SK-N-SH (cell line): Measurements from ENCODE around the gene OSBP2. TPM values are rescaled to one million over a fixed set of nuclear protein-coding genes. Genes with fewer than 3 reads are reported as not detected.

Source experiments
- CTCF ChIA-PET: fragments of 300-600, 350-600 bp; formaldehyde crosslinking; extraction: SDS; loops from one replicate; lab custom pipeline; 2021; lab: Yijun Ruan, JAX
- POLR2A ChIA-PET: fragments of 350-600 bp; sonication (Branson Sonifier 250); formaldehyde crosslinking; extraction: SDS; loops from one replicate; lab custom pipeline; 2020; ENCODE audit warnings: antibody characterized with exemption, inconsistent platforms; lab: Yijun Ruan, JAX
- DNase-seq: peaks from one replicate; pipeline ENCODE4 v3.0.0; 2012
- H2AFZ ChIP-seq: fragments of 200-600 bp; sonication (generic); 2 replicates; pipeline ENCODE4 v1.8.1; 2016; ENCODE audit warnings: antibody characterized with exemption, mild to moderate bottlenecking, low read depth
- H3F3A ChIP-seq: fragments of 200-600 bp; sonication (generic); replicated peaks from 2 replicates; pipeline ENCODE3; 2016; ENCODE audit warnings: antibody characterized with exemption, mild to moderate bottlenecking; ENCODE audit not compliant: insufficient read depth
- H3K27ac ChIP-seq, 2 experiments: fragments of 200-500 bp in 1 of 2; fragments of 200-600 bp in 1 of 2; sonication (Bioruptor generic) in 1 of 2; sonication (generic), shearing (Covaris generic) in 1 of 2; 2 replicates each; pipeline versions ENCODE4 v1.5.1 to v1.6.1; 2014 to 2016; ENCODE audit warnings: low read depth in 2 of 2, inconsistent platforms in 1 of 2, low read length in 1 of 2, mild to moderate bottlenecking in 1 of 2, mixed read lengths in 1 of 2
- H3K27me3 ChIP-seq: fragments of 200-600 bp; sonication (generic), shearing (Covaris generic); 2 replicates; pipeline ENCODE4 v1.6.1; 2016; ENCODE audit warnings: mixed run types; ENCODE audit not compliant: insufficient read depth
- H3K36me3 ChIP-seq, 2 experiments: fragments of 200-500 bp in 1 of 2; fragments of 200-600 bp in 1 of 2; sonication (Bioruptor generic) in 1 of 2; sonication (generic) in 1 of 2; replicated peaks in 1 of 2; 2 replicates each; pipeline versions ENCODE3 to v1.5.1; 2014 to 2016; ENCODE audit warnings: low read length in 1 of 2, mild to moderate bottlenecking in 1 of 2; ENCODE audit not compliant: insufficient read depth in 2 of 2, control insufficient read depth in 1 of 2
- H3K4me1 ChIP-seq, 2 experiments: fragments of 200-500 bp in 1 of 2; fragments of 200-600 bp in 1 of 2; sonication (Bioruptor generic) in 1 of 2; sonication (generic), shearing (Covaris generic) in 1 of 2; 2 replicates each; pipeline versions ENCODE4 v1.5.1 to v1.6.1; 2014 to 2016; ENCODE audit warnings: low read depth in 1 of 2, low read length in 1 of 2, mixed run types in 1 of 2; ENCODE audit not compliant: insufficient read depth in 2 of 2, control insufficient read depth in 1 of 2
- H3K4me2 ChIP-seq: fragments of 200-600 bp; sonication (generic), shearing (Covaris generic); 2 replicates; pipeline ENCODE4 v1.6.1; 2017; ENCODE audit warnings: mixed run types
- H3K4me3 ChIP-seq, 2 experiments: fragments of 200-500 bp in 1 of 2; fragments of 200-600 bp in 1 of 2; sonication (Bioruptor generic) in 1 of 2; sonication (generic), shearing (Covaris generic) in 1 of 2; 2 replicates each; pipeline versions ENCODE4 v1.5.1 to v1.8.1; 2014 to 2016; ENCODE audit warnings: low read depth in 2 of 2, inconsistent platforms in 1 of 2, low read length in 1 of 2, mild to moderate bottlenecking in 1 of 2, mixed read lengths in 1 of 2, moderate library complexity in 1 of 2
- H3K79me2 ChIP-seq: fragments of 200-600 bp; sonication (generic); 2 replicates; pipeline ENCODE4 v1.8.1; 2017; ENCODE audit warnings: mild to moderate bottlenecking; ENCODE audit not compliant: insufficient read depth
- H3K9ac ChIP-seq: fragments of 200-600 bp; sonication (generic); 2 replicates; pipeline ENCODE4 v1.6.1; 2017; ENCODE audit warnings: mixed run types
- H3K9me2 ChIP-seq: fragments of 200-600 bp; sonication (generic); 2 replicates; pipeline ENCODE4 v1.6.1; 2017; ENCODE audit warnings: mixed run types
- H3K9me3 ChIP-seq: fragments of 200-600 bp; sonication (generic); 2 replicates; pipeline ENCODE4 v1.6.1; 2017; ENCODE audit warnings: mixed run types, mild to moderate bottlenecking, moderate library complexity
- H4K20me1 ChIP-seq: fragments of 200-600 bp; sonication (generic); 2 replicates; pipeline ENCODE4 v1.6.1; 2017; ENCODE audit warnings: mild to moderate bottlenecking, mixed run types; ENCODE audit not compliant: insufficient read depth
- CHD2 ChIP-seq: fragments of 150-350 bp; IDR thresholded peaks from 2 replicates; pipeline ENCODE4 v1.6.1; 2018; ENCODE audit warnings: low read length; ENCODE audit not compliant: partially characterized antibody
- EP300 ChIP-seq, 2 experiments: IDR thresholded peaks; 2 replicates each; pipeline versions ENCODE4 v1.4.0 to v1.6.1; 2012; ENCODE audit warnings: borderline replicate concordance in 1 of 2, low read depth in 1 of 2, low read length in 1 of 2
- EZH2phosphoT487 ChIP-seq: fragments of 200-600 bp; sonication (generic); IDR thresholded peaks from 2 replicates; pipeline ENCODE4 v1.6.1; 2017; ENCODE audit warnings: low read depth, mixed run types, mild to moderate bottlenecking, antibody characterized with exemption, moderate library complexity, borderline replicate concordance
- FOXJ3 ChIP-seq: sonication (generic); formaldehyde crosslinking; IDR thresholded peaks from 2 replicates; pipeline ENCODE4 v1.5.1; 2020; ENCODE audit warnings: mild to moderate bottlenecking, missing genetic modification reagents
- GABPA ChIP-seq: IDR thresholded peaks from 2 replicates; pipeline ENCODE4 v1.4.0; 2012; ENCODE audit warnings: low read depth, mild to moderate bottlenecking
- JUND ChIP-seq: IDR thresholded peaks from 2 replicates; pipeline ENCODE4 v1.4.0; 2012
- MEF2A ChIP-seq: IDR thresholded peaks from 2 replicates; pipeline ENCODE4 v1.4.0; 2012; ENCODE audit warnings: low read depth, borderline replicate concordance
- NRF1 ChIP-seq: IDR thresholded peaks from 2 replicates; pipeline ENCODE4 v1.6.1; 2012; ENCODE audit warnings: low read depth, mild to moderate bottlenecking, low read length
- RFX5 ChIP-seq: IDR thresholded peaks from 2 replicates; pipeline ENCODE4 v1.6.1; 2012; ENCODE audit warnings: mild to moderate bottlenecking, improper control_type of control experiment, low read length
- RXRA ChIP-seq: IDR thresholded peaks from 2 replicates; pipeline ENCODE4 v1.4.0; 2012; ENCODE audit warnings: low read depth, mild to moderate bottlenecking, borderline replicate concordance
- SIN3A ChIP-seq: IDR thresholded peaks from 2 replicates; pipeline ENCODE4 v1.6.1; 2012; ENCODE audit warnings: low read depth, mild to moderate bottlenecking, low read length, moderate library complexity, borderline replicate concordance
- TCF12 ChIP-seq: IDR thresholded peaks from 2 replicates; pipeline ENCODE4 v1.4.0; 2012
- WGBS: methylation state at CpG from one replicate; pipeline ENCODE4 v1.1.6; 2017; ENCODE audit warnings: low lambda C conversion rate; 5-methylcytosine and 5-hydroxymethylcytosine counted together
- polyA plus RNA-seq, 3 experiments: library from polyadenylated mRNA; depleted of rRNA; stranded (reverse); fragments of >200 nt; gene quantifications; 2 replicates each; pipeline ENCODE4 v1.2.3, GENCODE V29; 2012
- TF ChIP-seq, protein P1 (sequence below): IDR thresholded peaks from 2 replicates; pipeline ENCODE4; 2012
- TF ChIP-seq, protein P2 (sequence below): fragments of 150-350 bp; IDR thresholded peaks from 2 replicates; pipeline ENCODE4 v1.6.1; 2017; ENCODE audit warnings: antibody characterized with exemption, low read length, low read depth, borderline replicate concordance
- TF ChIP-seq, protein P3 (sequence below): fragments of 200-600 bp; sonication (generic); IDR thresholded peaks from 2 replicates; pipeline ENCODE4 v1.6.1; 2017; ENCODE audit warnings: antibody characterized with exemption, mild to moderate bottlenecking, moderate library complexity
- TF ChIP-seq, protein P4 (sequence below): fragments of 150-350 bp; IDR thresholded peaks from 2 replicates; pipeline ENCODE4 v1.6.1; 2016; ENCODE audit warnings: mild to moderate bottlenecking, low read depth, low read length

Gene OSBP2
- polyA plus RNA-seq, 1 of the 3 experiments (the other 2 are of a cell fraction), result 3.1 TPM

DNA sequence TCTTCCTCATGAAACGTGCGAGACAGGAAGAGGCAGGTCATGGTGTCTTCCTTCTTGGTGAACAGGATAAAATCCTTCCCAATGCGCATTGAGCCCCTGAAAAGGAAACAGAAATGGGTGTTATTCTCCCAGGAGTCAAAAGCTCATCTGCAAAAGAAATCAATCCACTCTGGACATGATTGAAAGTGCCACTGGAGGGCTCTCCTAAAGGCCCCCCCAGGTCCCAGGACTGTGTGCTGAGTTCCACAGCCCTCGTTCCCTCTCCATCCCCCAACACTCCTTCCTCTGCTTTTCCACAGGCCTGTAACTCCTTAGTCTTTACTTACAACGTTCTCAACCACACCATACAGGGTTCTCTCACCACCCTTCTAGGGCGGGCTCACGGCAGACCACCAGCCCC is 251.7 kb downstream of the OSBP2 start (continued):
- TF ChIP-seq, protein P1, sequence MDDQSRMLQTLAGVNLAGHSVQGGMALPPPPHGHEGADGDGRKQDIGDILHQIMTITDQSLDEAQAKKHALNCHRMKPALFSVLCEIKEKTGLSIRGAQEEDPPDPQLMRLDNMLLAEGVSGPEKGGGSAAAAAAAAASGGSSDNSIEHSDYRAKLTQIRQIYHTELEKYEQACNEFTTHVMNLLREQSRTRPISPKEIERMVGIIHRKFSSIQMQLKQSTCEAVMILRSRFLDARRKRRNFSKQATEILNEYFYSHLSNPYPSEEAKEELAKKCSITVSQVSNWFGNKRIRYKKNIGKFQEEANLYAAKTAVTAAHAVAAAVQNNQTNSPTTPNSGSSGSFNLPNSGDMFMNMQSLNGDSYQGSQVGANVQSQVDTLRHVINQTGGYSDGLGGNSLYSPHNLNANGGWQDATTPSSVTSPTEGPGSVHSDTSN, result no peak
- TF ChIP-seq GABPA, result no peak
- TF ChIP-seq, protein P2, sequence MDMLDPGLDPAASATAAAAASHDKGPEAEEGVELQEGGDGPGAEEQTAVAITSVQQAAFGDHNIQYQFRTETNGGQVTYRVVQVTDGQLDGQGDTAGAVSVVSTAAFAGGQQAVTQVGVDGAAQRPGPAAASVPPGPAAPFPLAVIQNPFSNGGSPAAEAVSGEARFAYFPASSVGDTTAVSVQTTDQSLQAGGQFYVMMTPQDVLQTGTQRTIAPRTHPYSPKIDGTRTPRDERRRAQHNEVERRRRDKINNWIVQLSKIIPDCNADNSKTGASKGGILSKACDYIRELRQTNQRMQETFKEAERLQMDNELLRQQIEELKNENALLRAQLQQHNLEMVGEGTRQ, result no peak

DNA sequence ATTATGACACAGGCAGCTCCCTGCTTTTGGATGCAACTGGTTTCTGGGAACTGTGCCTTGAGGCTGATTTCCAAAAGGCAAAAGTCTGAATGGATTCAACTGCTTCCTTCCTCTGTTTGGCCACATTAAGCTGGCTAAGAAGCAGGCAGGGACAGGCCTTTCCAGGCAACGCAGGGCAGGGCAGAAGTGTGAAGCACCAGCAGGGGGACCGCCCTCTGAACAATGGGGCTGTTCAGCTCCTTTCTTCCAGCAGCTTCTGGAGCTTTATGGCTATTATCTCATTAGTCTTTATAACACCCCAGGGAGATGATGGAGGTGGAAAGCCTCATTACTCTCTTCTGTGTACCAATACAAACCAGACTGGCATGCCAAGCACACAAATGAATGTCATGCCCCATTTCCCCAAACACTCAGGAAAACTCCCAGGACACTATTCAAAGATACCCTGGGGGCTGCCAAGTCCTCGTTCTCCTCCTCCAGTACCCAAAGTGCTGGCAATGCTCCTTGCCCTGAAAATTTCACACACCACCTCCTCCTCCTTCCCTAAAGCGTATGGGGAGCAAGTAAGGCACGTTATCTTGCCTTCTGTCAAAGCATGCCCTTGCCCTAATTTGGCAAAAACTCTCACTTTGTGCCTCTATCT is 252.6 kb downstream of the OSBP2 start:
- H3K4me2 ChIP-seq, result no peak overlapping the region
- H3K9me2 ChIP-seq, result no peaks in the 10 kb centered on the region
- DNase-seq, result no peak
- H3K4me3 ChIP-seq, result no peak overlapping the region
- no peak overlapping the region for H3K9ac ChIP-seq
- no peak overlapping the region; a peak in 1 of 4 replicates for H3K27ac ChIP-seq
- peaks cover 0 to 12% of the 10 kb centered on the region in 2 experiments; a peak in 1 of 4 replicates for H3K4me1 ChIP-seq
- no peaks in the 10 kb centered on the region for H3K79me2 ChIP-seq
- WGBS, result 81% methylated on average over 5 of the region's 5 CpGs
- no peaks in the 10 kb centered on the region for H3K9me3 ChIP-seq
- H3F3A ChIP-seq, result no peaks in the 10 kb centered on the region
- no peaks in the 10 kb centered on the region for H3K27me3 ChIP-seq
- TF ChIP-seq, protein P2, result no peak
- TF ChIP-seq NRF1 (no peak), EP300 (IDR thresholded peaks at IDR 0.05; ENCODE audit: borderline replicate concordance in 1 of 2, low read depth in 1 of 2, low read length in 1 of 2) (no peak), RFX5 (no peak), MEF2A (no peak), TCF12 (no peak), CHD2 (no peak), JUND (no peak), FOXJ3 (CRISPR knock-in tag) (no peak), EZH2phosphoT487 (no peak), RXRA (no peak), SIN3A (no peak)
- TF ChIP-seq, protein P3, sequence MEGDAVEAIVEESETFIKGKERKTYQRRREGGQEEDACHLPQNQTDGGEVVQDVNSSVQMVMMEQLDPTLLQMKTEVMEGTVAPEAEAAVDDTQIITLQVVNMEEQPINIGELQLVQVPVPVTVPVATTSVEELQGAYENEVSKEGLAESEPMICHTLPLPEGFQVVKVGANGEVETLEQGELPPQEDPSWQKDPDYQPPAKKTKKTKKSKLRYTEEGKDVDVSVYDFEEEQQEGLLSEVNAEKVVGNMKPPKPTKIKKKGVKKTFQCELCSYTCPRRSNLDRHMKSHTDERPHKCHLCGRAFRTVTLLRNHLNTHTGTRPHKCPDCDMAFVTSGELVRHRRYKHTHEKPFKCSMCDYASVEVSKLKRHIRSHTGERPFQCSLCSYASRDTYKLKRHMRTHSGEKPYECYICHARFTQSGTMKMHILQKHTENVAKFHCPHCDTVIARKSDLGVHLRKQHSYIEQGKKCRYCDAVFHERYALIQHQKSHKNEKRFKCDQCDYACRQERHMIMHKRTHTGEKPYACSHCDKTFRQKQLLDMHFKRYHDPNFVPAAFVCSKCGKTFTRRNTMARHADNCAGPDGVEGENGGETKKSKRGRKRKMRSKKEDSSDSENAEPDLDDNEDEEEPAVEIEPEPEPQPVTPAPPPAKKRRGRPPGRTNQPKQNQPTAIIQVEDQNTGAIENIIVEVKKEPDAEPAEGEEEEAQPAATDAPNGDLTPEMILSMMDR, result no peak
- TF ChIP-seq, protein P4, sequence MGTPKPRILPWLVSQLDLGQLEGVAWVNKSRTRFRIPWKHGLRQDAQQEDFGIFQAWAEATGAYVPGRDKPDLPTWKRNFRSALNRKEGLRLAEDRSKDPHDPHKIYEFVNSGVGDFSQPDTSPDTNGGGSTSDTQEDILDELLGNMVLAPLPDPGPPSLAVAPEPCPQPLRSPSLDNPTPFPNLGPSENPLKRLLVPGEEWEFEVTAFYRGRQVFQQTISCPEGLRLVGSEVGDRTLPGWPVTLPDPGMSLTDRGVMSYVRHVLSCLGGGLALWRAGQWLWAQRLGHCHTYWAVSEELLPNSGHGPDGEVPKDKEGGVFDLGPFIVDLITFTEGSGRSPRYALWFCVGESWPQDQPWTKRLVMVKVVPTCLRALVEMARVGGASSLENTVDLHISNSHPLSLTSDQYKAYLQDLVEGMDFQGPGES, result no peak
- ChIA-PET POLR2A (interaction anchor here (1.5 to 2.1 kb wide), 2 partner anchors 134 to 138 kb away, joined by 7 read pairs; partner anchors contain the start of gene SMTN), CTCF (interaction anchor here (0.8 to 3.2 kb wide), 18 partner anchors 9 to 313 kb away, joined by 3 to 72 read pairs (median 5); partner anchors contain the start of genes MORC2, SELENOM, SMTN and TUG1)
- peaks cover 36 to 87% of the 10 kb centered on the region in 2 experiments for H3K36me3 ChIP-seq
- no peak overlapping the region for H2AFZ ChIP-seq
- no peaks in the 10 kb centered on the region for H4K20me1 ChIP-seq
